ENCODE data around the gene TTC36. TPM values are rescaled to one million over a fixed set of nuclear protein-coding genes. Genes with fewer than 3 reads are reported as not detected.

TTC36 gene
- total and polyA plus RNA-seq, 2 of the 13 experiments (the other 11 are each of a cell fraction or from before 2014, with no cell fraction given), result 0.13 to 0.40 TPM

- TF ChIP-seq, protein P1, sequence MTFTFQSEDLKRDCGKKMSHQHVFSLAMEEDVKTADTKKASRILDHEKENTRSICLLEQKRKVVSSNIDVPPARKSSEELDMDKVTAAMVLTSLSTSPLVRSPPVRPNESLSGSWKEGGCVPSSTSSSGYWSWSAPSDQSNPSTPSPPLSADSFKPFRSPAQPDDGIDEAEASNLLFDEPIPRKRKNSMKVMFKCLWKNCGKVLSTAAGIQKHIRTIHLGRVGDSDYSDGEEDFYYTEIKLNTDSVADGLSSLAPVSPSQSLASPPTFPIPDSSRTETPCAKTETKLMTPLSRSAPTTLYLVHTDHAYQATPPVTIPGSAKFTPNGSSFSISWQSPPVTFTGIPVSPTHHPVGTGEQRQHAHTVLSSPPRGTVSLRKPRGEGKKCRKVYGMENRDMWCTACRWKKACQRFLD (CRISPR knock-in tag; IDR thresholded peaks at IDR 0.05; ENCODE audit: borderline replicate concordance), result peak; percentile 11; the same call in 1 of the 2 replicates
- 0 out of 2 replicates have a peak, but pooled peaks have one; percentile 22 for TF ChIP-seq ZNF274 (CRISPR knock-in tag; IDR thresholded peaks at IDR 0.05)
- peak; percentile 35; the same call in 1 of the 2 replicates for TF ChIP-seq ATF2 (CRISPR knock-in tag; IDR thresholded peaks at IDR 0.05)
- TF ChIP-seq RXRB (CRISPR knock-in tag; IDR thresholded peaks at IDR 0.05; ENCODE audit: borderline replicate concordance), result 0 out of 2 replicates have a peak, but pooled peaks have one; percentile 15
- TF ChIP-seq EZH2 (conservative IDR thresholded peaks at IDR 0.05; ENCODE audit: low read depth, low read length), result no peak
- TF ChIP-seq ZNF558 (CRISPR knock-in tag; IDR thresholded peaks at IDR 0.05; ENCODE audit: borderline replicate concordance), result 0 out of 2 replicates have a peak, but pooled peaks have one; percentile 32
- TF ChIP-seq, protein P2, sequence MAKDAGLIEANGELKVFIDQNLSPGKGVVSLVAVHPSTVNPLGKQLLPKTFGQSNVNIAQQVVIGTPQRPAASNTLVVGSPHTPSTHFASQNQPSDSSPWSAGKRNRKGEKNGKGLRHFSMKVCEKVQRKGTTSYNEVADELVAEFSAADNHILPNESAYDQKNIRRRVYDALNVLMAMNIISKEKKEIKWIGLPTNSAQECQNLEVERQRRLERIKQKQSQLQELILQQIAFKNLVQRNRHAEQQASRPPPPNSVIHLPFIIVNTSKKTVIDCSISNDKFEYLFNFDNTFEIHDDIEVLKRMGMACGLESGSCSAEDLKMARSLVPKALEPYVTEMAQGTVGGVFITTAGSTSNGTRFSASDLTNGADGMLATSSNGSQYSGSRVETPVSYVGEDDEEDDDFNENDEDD (CRISPR knock-in tag; IDR thresholded peaks at IDR 0.05; ENCODE audit: borderline replicate concordance), result 0 out of 2 replicates have a peak, but pooled peaks have one; percentile 25
- TF ChIP-seq NFKB2 (CRISPR knock-in tag; IDR thresholded peaks at IDR 0.05; ENCODE audit: borderline replicate concordance), result no peak
- TF ChIP-seq ZNF564 (CRISPR knock-in tag; IDR thresholded peaks at IDR 0.05), result peak; percentile 74
- TF ChIP-seq ZNF747 (CRISPR knock-in tag; IDR thresholded peaks at IDR 0.05; ENCODE audit: borderline replicate concordance), result 0 out of 2 replicates have a peak, but pooled peaks have one; percentile 18
- TF ChIP-seq, protein P3, sequence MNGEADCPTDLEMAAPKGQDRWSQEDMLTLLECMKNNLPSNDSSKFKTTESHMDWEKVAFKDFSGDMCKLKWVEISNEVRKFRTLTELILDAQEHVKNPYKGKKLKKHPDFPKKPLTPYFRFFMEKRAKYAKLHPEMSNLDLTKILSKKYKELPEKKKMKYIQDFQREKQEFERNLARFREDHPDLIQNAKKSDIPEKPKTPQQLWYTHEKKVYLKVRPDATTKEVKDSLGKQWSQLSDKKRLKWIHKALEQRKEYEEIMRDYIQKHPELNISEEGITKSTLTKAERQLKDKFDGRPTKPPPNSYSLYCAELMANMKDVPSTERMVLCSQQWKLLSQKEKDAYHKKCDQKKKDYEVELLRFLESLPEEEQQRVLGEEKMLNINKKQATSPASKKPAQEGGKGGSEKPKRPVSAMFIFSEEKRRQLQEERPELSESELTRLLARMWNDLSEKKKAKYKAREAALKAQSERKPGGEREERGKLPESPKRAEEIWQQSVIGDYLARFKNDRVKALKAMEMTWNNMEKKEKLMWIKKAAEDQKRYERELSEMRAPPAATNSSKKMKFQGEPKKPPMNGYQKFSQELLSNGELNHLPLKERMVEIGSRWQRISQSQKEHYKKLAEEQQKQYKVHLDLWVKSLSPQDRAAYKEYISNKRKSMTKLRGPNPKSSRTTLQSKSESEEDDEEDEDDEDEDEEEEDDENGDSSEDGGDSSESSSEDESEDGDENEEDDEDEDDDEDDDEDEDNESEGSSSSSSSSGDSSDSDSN (CRISPR knock-in tag; IDR thresholded peaks at IDR 0.05), result peak; percentile 81; the same call in 1 of the 2 replicates
- TF ChIP-seq, protein P4, sequence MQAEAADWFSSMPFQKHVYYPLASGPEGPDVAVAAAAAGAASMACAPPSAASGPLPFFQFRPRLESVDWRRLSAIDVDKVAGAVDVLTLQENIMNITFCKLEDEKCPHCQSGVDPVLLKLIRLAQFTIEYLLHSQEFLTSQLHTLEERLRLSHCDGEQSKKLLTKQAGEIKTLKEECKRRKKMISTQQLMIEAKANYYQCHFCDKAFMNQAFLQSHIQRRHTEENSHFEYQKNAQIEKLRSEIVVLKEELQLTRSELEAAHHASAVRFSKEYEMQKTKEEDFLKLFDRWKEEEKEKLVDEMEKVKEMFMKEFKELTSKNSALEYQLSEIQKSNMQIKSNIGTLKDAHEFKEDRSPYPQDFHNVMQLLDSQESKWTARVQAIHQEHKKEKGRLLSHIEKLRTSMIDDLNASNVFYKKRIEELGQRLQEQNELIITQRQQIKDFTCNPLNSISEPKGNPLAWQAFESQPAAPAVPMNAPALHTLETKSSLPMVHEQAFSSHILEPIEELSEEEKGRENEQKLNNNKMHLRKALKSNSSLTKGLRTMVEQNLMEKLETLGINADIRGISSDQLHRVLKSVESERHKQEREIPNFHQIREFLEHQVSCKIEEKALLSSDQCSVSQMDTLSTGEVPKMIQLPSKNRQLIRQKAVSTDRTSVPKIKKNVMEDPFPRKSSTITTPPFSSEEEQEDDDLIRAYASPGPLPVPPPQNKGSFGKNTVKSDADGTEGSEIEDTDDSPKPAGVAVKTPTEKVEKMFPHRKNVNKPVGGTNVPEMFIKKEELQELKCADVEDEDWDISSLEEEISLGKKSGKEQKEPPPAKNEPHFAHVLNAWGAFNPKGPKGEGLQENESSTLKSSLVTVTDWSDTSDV (CRISPR knock-in tag; IDR thresholded peaks at IDR 0.05), result no peak
- peak; percentile 60; the same call in 1 of the 2 replicates for TF ChIP-seq ZNF607 (CRISPR knock-in tag; IDR thresholded peaks at IDR 0.05; ENCODE audit: borderline replicate concordance)
- peak; percentile 13 for TF ChIP-seq HBP1 (CRISPR knock-in tag; IDR thresholded peaks at IDR 0.05; ENCODE audit: low read depth)
Measured at GRCh38 chr11:118530683-118531596, 3.7 kb downstream of the TTC36 start, which contains the start of gene TMEM25 (continued).

All from HepG2 (cell line).